ENCODE measurements around the gene TP73. TPM values are rescaled to one million over a fixed set of nuclear protein-coding genes. Genes with fewer than 3 reads are reported as not detected.

TP73 gene
- total RNA-seq, 3 donors from 2014 or later = 0.12 to 0.63 (median 0.51) TPM

DNA sequence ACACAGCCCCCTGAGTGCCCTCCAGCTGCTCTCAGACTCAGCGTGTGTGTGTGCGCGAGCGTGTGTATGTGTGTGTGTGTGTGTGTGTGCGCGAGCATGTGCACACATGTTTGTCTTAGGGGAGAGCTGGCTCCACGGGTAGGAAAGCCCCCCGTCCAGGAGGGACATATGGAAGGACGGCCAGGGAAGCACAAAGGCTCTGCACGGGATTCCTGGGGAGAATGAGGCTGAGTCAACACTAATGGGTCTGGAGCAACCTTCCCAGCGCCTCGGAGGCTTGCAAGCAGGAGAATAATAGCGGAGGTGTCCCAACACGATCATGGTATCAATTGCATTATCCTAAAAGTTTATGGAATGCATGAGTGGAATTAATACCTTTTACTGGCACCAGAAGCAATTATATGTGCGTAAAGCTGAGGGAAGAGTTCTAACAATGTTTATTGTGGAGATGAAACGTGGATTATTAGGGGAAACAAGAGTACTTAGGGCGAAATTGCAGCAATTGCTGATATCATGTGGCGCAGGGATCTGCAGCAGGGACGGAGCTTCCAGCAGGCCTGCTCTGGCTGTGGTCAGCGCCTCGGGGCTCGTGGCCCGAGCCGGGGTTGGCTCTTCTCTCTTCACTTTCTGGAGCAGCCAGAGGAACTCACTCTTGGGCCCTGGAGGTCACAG lies 59.6 kb downstream of the TP73 start:
- no peaks in the 10 kb centered on the region for H3K36me3 ChIP-seq (ENCODE audit: low read depth)
- DNase-seq (no peak), ATAC-seq (no peak)
- no peaks in the 10 kb centered on the region for H3K9me3 ChIP-seq
- H3K4me3 ChIP-seq = no peak overlapping the region
- intact Hi-C loops (cut with DNase I, micrococcal nuclease) = no loop called here
- TF ChIP-seq, protein P1, sequence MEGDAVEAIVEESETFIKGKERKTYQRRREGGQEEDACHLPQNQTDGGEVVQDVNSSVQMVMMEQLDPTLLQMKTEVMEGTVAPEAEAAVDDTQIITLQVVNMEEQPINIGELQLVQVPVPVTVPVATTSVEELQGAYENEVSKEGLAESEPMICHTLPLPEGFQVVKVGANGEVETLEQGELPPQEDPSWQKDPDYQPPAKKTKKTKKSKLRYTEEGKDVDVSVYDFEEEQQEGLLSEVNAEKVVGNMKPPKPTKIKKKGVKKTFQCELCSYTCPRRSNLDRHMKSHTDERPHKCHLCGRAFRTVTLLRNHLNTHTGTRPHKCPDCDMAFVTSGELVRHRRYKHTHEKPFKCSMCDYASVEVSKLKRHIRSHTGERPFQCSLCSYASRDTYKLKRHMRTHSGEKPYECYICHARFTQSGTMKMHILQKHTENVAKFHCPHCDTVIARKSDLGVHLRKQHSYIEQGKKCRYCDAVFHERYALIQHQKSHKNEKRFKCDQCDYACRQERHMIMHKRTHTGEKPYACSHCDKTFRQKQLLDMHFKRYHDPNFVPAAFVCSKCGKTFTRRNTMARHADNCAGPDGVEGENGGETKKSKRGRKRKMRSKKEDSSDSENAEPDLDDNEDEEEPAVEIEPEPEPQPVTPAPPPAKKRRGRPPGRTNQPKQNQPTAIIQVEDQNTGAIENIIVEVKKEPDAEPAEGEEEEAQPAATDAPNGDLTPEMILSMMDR (IDR thresholded peaks at IDR 0.05) = no peak
- H3K4me1 ChIP-seq (ENCODE audit: low read depth) = no peaks in the 10 kb centered on the region

DNA sequence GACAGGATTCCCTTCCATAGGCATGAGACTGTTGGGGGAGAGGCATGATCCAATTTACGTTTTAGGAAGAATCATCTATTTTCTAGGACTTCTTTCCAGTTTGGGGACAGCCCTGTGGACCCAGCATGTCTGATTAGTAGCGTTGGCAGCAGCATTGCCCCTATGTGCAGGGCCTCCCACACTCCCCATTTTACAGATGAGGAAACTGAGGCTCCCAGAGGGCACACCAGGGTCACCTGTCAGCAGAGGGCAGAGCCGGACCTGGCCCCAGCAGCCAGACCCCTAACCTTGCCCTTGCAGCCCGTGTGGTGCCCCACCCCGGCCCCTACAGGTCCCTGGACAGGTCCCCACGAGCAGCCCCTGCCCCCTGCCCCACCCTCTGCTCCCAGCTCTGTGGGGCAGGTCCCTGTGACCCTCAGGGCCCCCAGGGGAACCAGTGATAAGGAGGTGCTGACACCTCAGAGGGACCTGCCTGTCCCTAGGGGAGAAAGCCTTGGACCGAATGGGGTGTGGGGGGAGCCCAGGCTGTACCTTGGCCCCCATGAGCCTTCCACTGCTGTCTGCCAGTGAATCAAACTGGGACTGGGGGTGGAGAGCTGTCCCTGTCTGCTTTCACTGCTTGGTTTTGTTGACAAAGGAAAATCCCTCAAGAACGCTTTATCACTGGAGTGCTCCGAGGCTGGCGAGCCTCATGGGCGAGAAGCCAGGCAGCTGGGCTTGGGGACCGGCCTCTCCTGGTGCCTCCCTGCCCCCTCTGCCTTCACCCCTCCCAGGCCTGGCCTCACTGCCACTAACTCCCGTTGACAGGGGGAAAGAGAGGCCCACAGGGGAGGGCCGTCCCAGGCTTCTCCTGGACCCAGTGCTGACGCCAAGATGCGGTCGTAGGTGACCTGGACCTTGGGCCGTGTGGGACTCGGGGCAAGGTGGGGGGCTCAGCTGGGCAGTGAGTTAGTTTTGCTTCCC lies 60.5 kb downstream of the TP73 start:
- intact Hi-C loops (cut with DNase I, micrococcal nuclease) = no loop called here
- Histone ChIP-seq H3K4me3 (no peak overlapping the region), H3K36me3 (ENCODE audit: low read depth) (no peaks in the 10 kb centered on the region), H3K4me1 (ENCODE audit: low read depth) (no peaks in the 10 kb centered on the region), H3K9me3 (no peaks in the 10 kb centered on the region)
- ATAC-seq (no peak), DNase-seq (no peak)
- TF ChIP-seq, protein P1 (IDR thresholded peaks at IDR 0.05) = no peak

DNA sequence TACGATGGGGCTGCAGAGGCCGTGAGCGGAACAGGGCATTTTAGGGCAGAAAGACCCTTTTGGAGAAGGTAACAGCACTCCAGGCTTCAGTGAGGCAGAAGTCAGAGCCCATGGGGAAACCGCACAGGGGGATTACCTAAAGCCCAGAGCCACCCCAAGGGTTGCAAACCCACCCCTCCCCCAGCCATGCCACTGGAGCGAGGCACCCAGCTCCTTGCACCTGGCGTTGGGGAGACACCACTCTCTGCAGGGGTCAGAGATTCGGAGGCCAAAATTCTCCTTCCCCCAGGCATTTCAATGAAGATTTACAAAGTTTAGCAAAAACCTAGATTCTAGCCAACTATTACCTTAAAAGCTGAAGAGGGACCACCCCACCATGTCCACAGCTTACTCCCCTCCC lies 61.5 kb downstream of the TP73 start:
- ATAC-seq (no peak), DNase-seq (no peak)
- no peaks in the 10 kb centered on the region for H3K4me1 ChIP-seq (ENCODE audit: low read depth)
- intact Hi-C loops (cut with DNase I, micrococcal nuclease) = no loop called here
- TF ChIP-seq, protein P1 (IDR thresholded peaks at IDR 0.05) = no peak
- H3K4me3 ChIP-seq = no peak overlapping the region
- no peaks in the 10 kb centered on the region for H3K36me3 ChIP-seq (ENCODE audit: low read depth)
- no peaks in the 10 kb centered on the region for H3K9me3 ChIP-seq

DNA sequence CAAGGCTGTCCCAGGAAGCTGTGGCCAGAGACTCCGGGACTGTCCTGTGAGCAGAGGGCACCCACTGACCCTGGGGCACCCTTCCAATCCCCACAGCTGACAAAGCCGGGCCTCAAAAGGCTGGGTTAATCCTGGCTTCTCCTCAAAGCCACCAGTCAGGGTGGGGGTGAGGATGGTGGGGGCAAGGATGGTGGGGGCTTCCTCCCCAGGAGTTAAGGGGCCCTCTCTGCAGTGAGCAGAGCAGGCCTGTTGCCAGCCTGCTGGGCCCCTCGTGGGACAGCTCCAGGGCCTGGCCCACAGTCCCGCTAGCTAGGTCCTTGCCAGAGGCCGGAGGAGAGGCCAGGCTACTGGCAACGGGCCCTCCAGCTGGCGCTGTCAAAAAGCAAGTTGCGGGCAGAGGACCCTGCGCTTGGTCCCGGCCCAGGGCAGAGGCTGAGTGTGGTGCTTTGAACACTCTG lies 62.0 kb downstream of the TP73 start:
- no peaks in the 10 kb centered on the region for H3K9me3 ChIP-seq
- no peaks in the 10 kb centered on the region for H3K36me3 ChIP-seq (ENCODE audit: low read depth)
- no peak for ATAC-seq
- H3K4me3 ChIP-seq = no peak overlapping the region
- no peaks in the 10 kb centered on the region for H3K4me1 ChIP-seq (ENCODE audit: low read depth)
- intact Hi-C loops (cut with DNase I, micrococcal nuclease) = no loop called here
- DNase-seq = no peak
- TF ChIP-seq, protein P1 (IDR thresholded peaks at IDR 0.05) = no peak

DNA sequence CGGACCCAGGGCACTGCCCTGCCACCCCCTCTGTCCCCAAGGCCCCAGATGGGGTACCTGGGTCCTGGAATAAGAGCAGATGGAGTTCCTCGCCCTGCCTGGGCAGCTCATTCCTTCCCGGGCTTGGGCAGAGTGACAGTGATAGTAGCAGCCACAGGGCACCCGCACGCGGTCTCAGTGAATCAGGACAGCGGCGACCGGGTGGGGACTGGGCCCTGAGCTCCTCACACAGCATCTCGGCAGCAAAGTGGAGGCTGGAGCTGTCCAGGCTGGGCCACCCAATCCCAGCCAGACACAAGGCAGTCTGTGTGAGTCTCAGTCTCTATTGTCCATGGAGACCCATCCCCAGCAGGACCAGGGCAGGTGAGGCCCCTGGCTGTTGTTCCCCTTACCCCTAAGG lies 62.5 kb downstream of the TP73 start:
- TF ChIP-seq, protein P1 (IDR thresholded peaks at IDR 0.05) = no peak
- H3K4me3 ChIP-seq = no peak overlapping the region

More for the DNA sequence above, 62.5 kb downstream of the TP73 start:
- Histone ChIP-seq H3K36me3 (ENCODE audit: low read depth) (no peaks in the 10 kb centered on the region), H3K9me3 (no peaks in the 10 kb centered on the region), H3K4me1 (ENCODE audit: low read depth) (no peaks in the 10 kb centered on the region)
- no peak for ATAC-seq
- no peak for DNase-seq
- intact Hi-C loops (cut with DNase I, micrococcal nuclease) = no loop called here
